ENCODE measurements around the gene ALMS1.
A peak's percentile ranks its signal among the peaks of the same experiment; 100 is the strongest.
"Not testable (repeated sequence)": the region's sequence is repeated elsewhere in the genome, so short reads cannot be mapped to it uniquely, and the experiment has no call there.

The ALMS1 gene

GRCh38 chr2:73594251-73594650, 208.6 kb downstream of the ALMS1 start:
- CTCF ChIA-PET = no interaction called here
- DNase-seq (ENCODE audit: low read depth, low spot score) = no peak
- no peak for TF ChIP-seq CTCF (IDR thresholded peaks at IDR 0.05; ENCODE audit: insufficient read depth, low read length, missing control alignments)
- H3K4me3 ChIP-seq (ENCODE audit: low read depth, low read length) = no peak overlapping the region
- POLR2A ChIA-PET = no interaction called here

GRCh38 chr2:73601780-73602179, 216.1 kb downstream of the ALMS1 start:
- no peak for DNase-seq (ENCODE audit: low read depth, low spot score)
- CTCF ChIA-PET = no interaction called here
- no peak overlapping the region for H3K4me3 ChIP-seq (ENCODE audit: low read depth, low read length)
- POLR2A ChIA-PET = no interaction called here
- TF ChIP-seq CTCF (IDR thresholded peaks at IDR 0.05; ENCODE audit: insufficient read depth, low read length, missing control alignments) = no peak

DNA sequence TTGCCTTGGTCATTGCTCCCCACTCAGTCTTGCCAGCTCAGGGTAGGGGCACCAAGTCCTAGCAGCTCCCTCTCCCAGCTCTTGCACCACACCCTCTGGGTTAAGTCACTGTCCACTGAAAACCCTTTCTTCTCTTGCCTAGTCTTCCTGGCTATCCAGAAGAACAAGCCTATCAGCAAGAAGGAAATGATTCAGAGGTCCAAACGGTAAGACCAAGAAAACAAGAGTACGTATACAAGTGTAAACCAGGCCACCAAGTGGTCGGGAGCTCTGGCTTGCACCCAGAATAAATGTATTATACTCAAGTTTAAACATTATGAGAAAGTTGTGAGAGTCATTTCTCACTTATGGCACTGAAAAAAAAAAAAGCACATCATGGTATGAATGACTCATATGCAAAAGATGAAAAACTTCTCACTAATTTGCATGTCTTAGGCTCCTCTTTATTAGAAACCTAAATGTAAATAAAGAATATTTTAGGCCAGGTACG, 217.5 kb downstream of the ALMS1 start:
- POLR2A ChIA-PET; H3K4me3 ChIP-seq (ENCODE audit: low read depth, low read length); CTCF ChIA-PET: not testable (repeated sequence)
- peak; percentile 45 for DNase-seq (ENCODE audit: low read depth, low spot score)

DNA sequence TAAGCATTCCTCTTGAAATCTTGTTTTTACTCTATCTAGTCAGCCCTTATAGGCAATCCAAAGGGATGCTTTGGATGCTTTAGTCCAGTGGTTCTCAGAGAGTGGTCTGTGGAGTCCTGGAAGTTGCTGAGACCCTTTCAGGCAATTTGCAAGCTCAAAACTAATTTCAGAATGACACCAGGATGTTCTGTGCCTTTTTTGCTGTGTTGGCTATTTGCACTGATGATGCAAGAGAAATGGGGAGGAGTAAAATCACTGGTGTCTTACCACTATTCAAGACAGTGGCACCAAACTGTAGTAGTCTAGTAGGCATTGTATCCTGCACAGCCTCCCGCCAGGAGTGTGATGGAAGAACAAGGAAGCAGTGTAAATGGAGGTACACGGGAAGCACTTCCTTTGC, 219.0 kb downstream of the ALMS1 start:
- CTCF ChIA-PET; POLR2A ChIA-PET; H3K4me3 ChIP-seq (ENCODE audit: low read depth, low read length); DNase-seq (ENCODE audit: low read depth, low spot score): not testable (repeated sequence)

DNA sequence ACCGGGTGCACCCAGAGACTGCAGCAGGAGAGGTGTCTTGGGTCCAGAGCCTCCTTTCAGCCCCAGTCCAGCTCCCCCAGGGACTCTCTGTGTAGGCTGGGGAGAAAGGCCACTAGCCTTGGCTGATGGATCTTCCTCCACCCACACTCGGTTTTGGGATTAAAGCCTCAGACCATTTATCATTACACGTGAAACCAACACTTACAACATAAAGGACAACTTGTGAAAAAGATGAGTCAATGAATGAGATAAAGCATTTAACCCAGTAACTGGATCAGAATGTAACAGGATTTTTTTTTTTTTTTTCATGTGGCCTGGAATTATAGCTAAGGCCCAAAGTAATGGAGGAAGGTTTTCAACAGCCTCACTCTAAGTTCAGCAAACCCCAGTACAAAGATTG, 224.5 kb downstream of the ALMS1 start:
- DNase-seq (ENCODE audit: low read depth, low spot score) = no peak
- TF ChIP-seq CTCF (IDR thresholded peaks at IDR 0.05; ENCODE audit: insufficient read depth, low read length, missing control alignments) = no peak
- ChIA-PET CTCF (interaction anchor here (1.2 kb wide), 1 partner anchor 19 kb away, joined by 3 read pairs; no protein-coding TSS in a partner anchor), POLR2A (no interaction called here)
- H3K4me3 ChIP-seq (ENCODE audit: low read depth, low read length) = no peak overlapping the region

- no peak for DNase-seq (ENCODE audit: low read depth, low spot score)
- no peak overlapping the region for H3K4me3 ChIP-seq (ENCODE audit: low read depth, low read length)
- ChIA-PET CTCF (no interaction called here), POLR2A (no interaction called here)
- TF ChIP-seq CTCF (IDR thresholded peaks at IDR 0.05; ENCODE audit: insufficient read depth, low read length, missing control alignments) = no peak
Observed at GRCh38 chr2:73611193-73611592, 225.6 kb downstream of the ALMS1 start.

DNA sequence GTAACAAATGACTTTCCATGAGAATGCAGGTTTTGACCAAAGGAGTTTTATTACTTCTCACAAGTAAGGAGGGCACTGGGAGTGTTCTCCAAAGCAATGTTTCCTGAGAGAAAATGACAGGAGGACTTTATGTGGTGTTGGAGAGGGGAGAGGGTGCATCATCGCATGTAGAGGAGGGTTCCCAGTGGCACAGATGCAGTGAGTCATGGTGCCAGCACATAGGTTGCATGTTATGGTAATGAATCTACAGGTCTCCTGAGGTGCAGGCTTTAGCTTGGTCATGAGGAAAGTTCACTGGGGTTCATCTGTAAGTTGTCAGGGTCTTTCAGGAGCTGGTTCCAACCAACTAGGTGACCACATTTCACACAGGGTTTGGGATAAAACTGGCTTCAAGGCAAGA, 226.2 kb downstream of the ALMS1 start:
- DNase-seq (ENCODE audit: low read depth, low spot score) = no peak
- CTCF ChIA-PET = no interaction called here
- no peak for TF ChIP-seq CTCF (IDR thresholded peaks at IDR 0.05; ENCODE audit: insufficient read depth, low read length, missing control alignments)
- H3K4me3 ChIP-seq (ENCODE audit: low read depth, low read length) = no peak overlapping the region
- POLR2A ChIA-PET = no interaction called here

GRCh38 chr2:73614105-73614504, 228.5 kb downstream of the ALMS1 start:
- TF ChIP-seq CTCF (IDR thresholded peaks at IDR 0.05; ENCODE audit: insufficient read depth, low read length, missing control alignments) = no peak
- DNase-seq (ENCODE audit: low read depth, low spot score) = no peak
- POLR2A ChIA-PET = no interaction called here
- no peak overlapping the region for H3K4me3 ChIP-seq (ENCODE audit: low read depth, low read length)
- CTCF ChIA-PET = no interaction called here
